Measurements from ENCODE around the gene MYT1.

DNA sequence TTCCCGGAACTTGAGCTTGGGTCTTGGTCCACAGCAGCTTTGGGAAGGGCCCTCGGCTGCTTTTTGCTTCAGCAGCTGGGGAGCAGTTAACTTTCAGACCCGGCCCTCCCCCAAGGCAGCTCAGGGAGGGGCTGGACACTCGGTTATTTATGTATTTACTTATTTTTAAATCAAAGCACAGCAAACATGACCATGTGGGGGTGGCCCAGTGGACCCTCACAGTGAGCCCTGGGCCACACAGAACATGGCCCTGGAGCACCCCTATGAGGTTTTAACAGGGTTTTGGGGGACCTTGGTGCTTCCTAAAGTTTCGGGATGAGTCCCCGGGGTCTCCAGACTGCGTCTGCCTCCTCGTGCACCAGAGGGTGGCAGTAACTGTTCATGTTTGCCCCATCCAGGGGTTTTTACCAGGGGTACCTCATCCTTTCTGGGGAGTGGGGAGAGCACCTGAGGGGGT is 30.3 kb upstream of the MYT1 start:
- TF ChIP-seq EZH2phosphoT487 (IDR thresholded peaks at IDR 0.05): no peak
- TF ChIP-seq EZH2 (IDR thresholded peaks at IDR 0.05): no peak

Data from neural progenitor cell (in vitro differentiated cells).